GM12878 (cell line): ENCODE data around the gene LIG3. TPM values are rescaled to one million over a fixed set of nuclear protein-coding genes. Genes with fewer than 3 reads are reported as not detected.

Experiments
- ATF3 ChIP-seq: IDR thresholded peaks from 2 replicates; pipeline ENCODE4 v1.6.1; 2011; ENCODE audit warnings: low read depth, mild to moderate bottlenecking, low read length, moderate library complexity, borderline replicate concordance; ENCODE audit errors: extremely low read depth
- CBFB ChIP-seq: IDR thresholded peaks from 2 replicates; pipeline ENCODE4 v1.6.1; 2016; ENCODE audit warnings: antibody characterized with exemption, low read depth
- CBX3 ChIP-seq: fragments of 200-600 bp; sonication (generic); IDR thresholded peaks from 2 replicates; pipeline ENCODE4 v1.6.1; 2016; ENCODE audit warnings: low read depth, borderline replicate concordance
- CEBPZ ChIP-seq: fragments of 150-350 bp; IDR thresholded peaks from 2 replicates; pipeline ENCODE4 v1.6.1; 2016; ENCODE audit warnings: low read depth, low read length
- CREM ChIP-seq: IDR thresholded peaks from 2 replicates; pipeline ENCODE4 v1.6.1; 2014; ENCODE audit warnings: antibody characterized with exemption, low read depth
- EGR1 ChIP-seq, 2 experiments: IDR thresholded peaks; 1 replicate in 1 of 2; 2 replicates in 1 of 2; pipeline ENCODE4 v1.6.1; 2011 to 2012; ENCODE audit warnings: low read depth in 2 of 2, low read length in 2 of 2, borderline replicate concordance in 1 of 2, mild to moderate bottlenecking in 1 of 2, moderate library complexity in 1 of 2
- GATAD2B ChIP-seq: fragments of 450-650 bp; conservative IDR thresholded peaks from 2 replicates; pipeline ENCODE4 v1.6.1; 2017; ENCODE audit warnings: low read depth, mild to moderate bottlenecking, moderate library complexity
- HCFC1 ChIP-seq: fragments of 150-350 bp; IDR thresholded peaks from 2 replicates; pipeline ENCODE4 v1.6.1; 2014; ENCODE audit warnings: low read length
- JUNB ChIP-seq: IDR thresholded peaks from 2 replicates; pipeline ENCODE4 v1.6.1; 2016; ENCODE audit warnings: antibody characterized with exemption, mild to moderate bottlenecking
- PML ChIP-seq: IDR thresholded peaks from 2 replicates; pipeline ENCODE4 v1.6.1; 2012; ENCODE audit warnings: low read length, inconsistent platforms
- RUNX3 ChIP-seq: IDR thresholded peaks from 2 replicates; pipeline ENCODE4 v1.6.1; 2012; ENCODE audit warnings: low read length, inconsistent platforms
- SP1 ChIP-seq: IDR thresholded peaks from one replicate; pipeline ENCODE4 v1.6.1; 2011; ENCODE audit warnings: low read depth, low read length
- TCF12 ChIP-seq: IDR thresholded peaks from 2 replicates; pipeline ENCODE4 v1.6.1; 2011; ENCODE audit warnings: low read depth, mild to moderate bottlenecking, low read length
- ZBED1 ChIP-seq: IDR thresholded peaks from 2 replicates; pipeline ENCODE4 v1.6.1; 2016; ENCODE audit warnings: borderline replicate concordance
- polyA plus RNA-seq, 11 experiments: library from polyadenylated mRNA; depleted of rRNA in 4 of 11; unstranded in 6 of 11; stranded (reverse) in 5 of 11; fragments of >200 nt; fragmentation: Nextera tagmentation in 4 of 11; fragmentation: Illumina TruSeq in 1 of 11; extraction: Ambion mirVana in 4 of 11; extraction: Trizol in 1 of 11; gene quantifications; 1 replicate in 1 of 11; 2 replicates in 10 of 11; pipeline versions ENCODE4 v1.2.1 to v1.2.3, GENCODE V29; 2011 to 2016; ENCODE audit warnings: inconsistent platforms in 2 of 11, missing spikeins in 2 of 11, low read depth in 1 of 11
- total RNA-seq, 4 experiments: library from RNA; depleted of rRNA in 3 of 4; stranded (reverse); fragments of >200 nt in 3 of 4; fragmentation: Illumina TruSeq in 1 of 4; extraction: Trizol in 1 of 4; gene quantifications; 2 replicates each; pipeline versions ENCODE4 v1.2.1 to v1.2.3, GENCODE V29; 2013 to 2021
- TF ChIP-seq, protein P1 (sequence below), 3 experiments: IDR thresholded peaks in 2 of 3; conservative IDR thresholded peaks in 1 of 3; 2 replicates each; pipeline ENCODE4 v1.5.1; 2011; ENCODE audit warnings: low read depth in 3 of 3, low read length in 3 of 3, mild to moderate bottlenecking in 3 of 3, control low read depth in 2 of 3, moderate library complexity in 2 of 3, inconsistent platforms in 1 of 3, mixed read lengths in 1 of 3; ENCODE audit not compliant: control insufficient read depth in 2 of 3, insufficient read depth in 1 of 3; ENCODE audit errors: extremely low read depth in 1 of 3
- TF ChIP-seq, protein P2 (sequence below): fragments of 450-650 bp; conservative IDR thresholded peaks from 2 replicates; pipeline ENCODE4 v1.6.1; 2017; ENCODE audit warnings: mild to moderate bottlenecking, moderate library complexity
- TF ChIP-seq, protein P3 (sequence below): fragments of 450-650 bp; IDR thresholded peaks from 2 replicates; pipeline ENCODE4 v1.6.1; 2017; ENCODE audit warnings: mild to moderate bottlenecking, moderate library complexity

Gene LIG3
- total and polyA plus RNA-seq, 10 of the 15 experiments (the other 5 are each of a cell fraction or from before 2014, with no cell fraction given), result 6.5 to 45.4 (median 31.0) TPM

DNA sequence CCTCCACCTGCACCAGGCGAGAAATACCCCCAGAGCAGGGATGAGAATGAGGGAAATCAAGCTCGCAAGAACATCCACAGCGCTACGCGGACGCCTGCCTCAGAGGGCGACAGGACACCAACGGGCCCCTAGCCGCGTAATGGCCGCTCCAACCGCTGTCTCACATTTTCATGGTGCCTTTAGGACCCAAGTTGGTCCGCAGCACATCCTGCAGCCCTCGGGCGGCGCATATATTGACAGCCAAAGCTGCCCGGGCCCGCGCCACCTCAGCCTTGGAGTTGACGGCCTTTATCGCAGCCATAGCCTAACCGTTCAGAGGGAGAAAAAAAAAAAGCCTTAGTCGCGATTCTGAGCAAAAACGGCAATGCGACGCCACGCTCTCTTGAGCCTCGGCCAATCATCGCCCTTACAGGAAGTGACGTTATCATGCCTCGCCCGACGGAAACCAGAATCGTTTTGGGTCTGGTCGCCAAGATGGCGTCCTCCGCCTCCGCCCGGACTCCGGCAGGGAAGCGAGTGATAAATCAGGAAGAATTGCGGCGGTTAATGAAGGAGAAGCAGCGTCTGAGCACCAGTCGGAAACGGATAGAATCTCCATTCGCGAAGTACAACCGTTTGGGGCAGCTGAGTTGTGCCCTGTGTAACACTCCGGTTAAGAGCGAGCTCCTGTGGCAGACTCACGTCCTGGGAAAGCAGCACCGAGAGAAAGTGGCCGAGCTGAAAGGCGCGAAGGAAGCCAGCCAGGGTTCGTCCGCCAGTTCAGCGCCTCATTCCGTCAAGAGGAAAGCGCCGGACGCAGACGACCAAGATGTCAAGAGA is 19.0 kb upstream of the LIG3 start, which contains the start of the genes CCT6B and ZNF830 (continued):
- TF ChIP-seq CEBPZ (peak; percentile 63; the same call in 1 of the 2 replicates), CBFB (peak; percentile 82), HCFC1 (peak; percentile 80), CREM (peak; percentile 99), TCF12 (0 out of 2 replicates have a peak, but pooled peaks have one; percentile 58), JUNB (0 out of 2 replicates have a peak, but pooled peaks have one; percentile 11), ZBED1 (peak; percentile 100), GATAD2B (peak; percentile 25; the same call in 1 of the 2 replicates), CBX3 (no peak), EGR1 (IDR thresholded peaks at IDR 0.05; ENCODE audit: borderline replicate concordance in 1 of 2, low read depth in 2 of 2, low read length in 2 of 2) (peak in 1 of 2 experiments; percentile 71; a peak in 1 of 3 replicates), SP1 (peak; percentile 52), ATF3 (peak; percentile 59; the same call in 1 of the 2 replicates), RUNX3 (peak; percentile 83), PML (0 out of 2 replicates have a peak, but pooled peaks have one; percentile 82)
- TF ChIP-seq, protein P1, sequence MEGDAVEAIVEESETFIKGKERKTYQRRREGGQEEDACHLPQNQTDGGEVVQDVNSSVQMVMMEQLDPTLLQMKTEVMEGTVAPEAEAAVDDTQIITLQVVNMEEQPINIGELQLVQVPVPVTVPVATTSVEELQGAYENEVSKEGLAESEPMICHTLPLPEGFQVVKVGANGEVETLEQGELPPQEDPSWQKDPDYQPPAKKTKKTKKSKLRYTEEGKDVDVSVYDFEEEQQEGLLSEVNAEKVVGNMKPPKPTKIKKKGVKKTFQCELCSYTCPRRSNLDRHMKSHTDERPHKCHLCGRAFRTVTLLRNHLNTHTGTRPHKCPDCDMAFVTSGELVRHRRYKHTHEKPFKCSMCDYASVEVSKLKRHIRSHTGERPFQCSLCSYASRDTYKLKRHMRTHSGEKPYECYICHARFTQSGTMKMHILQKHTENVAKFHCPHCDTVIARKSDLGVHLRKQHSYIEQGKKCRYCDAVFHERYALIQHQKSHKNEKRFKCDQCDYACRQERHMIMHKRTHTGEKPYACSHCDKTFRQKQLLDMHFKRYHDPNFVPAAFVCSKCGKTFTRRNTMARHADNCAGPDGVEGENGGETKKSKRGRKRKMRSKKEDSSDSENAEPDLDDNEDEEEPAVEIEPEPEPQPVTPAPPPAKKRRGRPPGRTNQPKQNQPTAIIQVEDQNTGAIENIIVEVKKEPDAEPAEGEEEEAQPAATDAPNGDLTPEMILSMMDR (IDR thresholded peaks at IDR 0.05 in 2 of 3, conservative IDR thresholded peaks at IDR 0.05 in 1 of 3; ENCODE audit: control insufficient read depth in 2 of 3, extremely low read depth in 1 of 3, insufficient read depth in 1 of 3, low read depth in 3 of 3, low read length in 3 of 3), result no peak
- TF ChIP-seq, protein P2, sequence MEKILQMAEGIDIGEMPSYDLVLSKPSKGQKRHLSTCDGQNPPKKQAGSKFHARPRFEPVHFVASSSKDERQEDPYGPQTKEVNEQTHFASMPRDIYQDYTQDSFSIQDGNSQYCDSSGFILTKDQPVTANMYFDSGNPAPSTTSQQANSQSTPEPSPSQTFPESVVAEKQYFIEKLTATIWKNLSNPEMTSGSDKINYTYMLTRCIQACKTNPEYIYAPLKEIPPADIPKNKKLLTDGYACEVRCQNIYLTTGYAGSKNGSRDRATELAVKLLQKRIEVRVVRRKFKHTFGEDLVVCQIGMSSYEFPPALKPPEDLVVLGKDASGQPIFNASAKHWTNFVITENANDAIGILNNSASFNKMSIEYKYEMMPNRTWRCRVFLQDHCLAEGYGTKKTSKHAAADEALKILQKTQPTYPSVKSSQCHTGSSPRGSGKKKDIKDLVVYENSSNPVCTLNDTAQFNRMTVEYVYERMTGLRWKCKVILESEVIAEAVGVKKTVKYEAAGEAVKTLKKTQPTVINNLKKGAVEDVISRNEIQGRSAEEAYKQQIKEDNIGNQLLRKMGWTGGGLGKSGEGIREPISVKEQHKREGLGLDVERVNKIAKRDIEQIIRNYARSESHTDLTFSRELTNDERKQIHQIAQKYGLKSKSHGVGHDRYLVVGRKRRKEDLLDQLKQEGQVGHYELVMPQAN, result 0 out of 2 replicates have a peak, but pooled peaks have one; percentile 51
- TF ChIP-seq, protein P3, sequence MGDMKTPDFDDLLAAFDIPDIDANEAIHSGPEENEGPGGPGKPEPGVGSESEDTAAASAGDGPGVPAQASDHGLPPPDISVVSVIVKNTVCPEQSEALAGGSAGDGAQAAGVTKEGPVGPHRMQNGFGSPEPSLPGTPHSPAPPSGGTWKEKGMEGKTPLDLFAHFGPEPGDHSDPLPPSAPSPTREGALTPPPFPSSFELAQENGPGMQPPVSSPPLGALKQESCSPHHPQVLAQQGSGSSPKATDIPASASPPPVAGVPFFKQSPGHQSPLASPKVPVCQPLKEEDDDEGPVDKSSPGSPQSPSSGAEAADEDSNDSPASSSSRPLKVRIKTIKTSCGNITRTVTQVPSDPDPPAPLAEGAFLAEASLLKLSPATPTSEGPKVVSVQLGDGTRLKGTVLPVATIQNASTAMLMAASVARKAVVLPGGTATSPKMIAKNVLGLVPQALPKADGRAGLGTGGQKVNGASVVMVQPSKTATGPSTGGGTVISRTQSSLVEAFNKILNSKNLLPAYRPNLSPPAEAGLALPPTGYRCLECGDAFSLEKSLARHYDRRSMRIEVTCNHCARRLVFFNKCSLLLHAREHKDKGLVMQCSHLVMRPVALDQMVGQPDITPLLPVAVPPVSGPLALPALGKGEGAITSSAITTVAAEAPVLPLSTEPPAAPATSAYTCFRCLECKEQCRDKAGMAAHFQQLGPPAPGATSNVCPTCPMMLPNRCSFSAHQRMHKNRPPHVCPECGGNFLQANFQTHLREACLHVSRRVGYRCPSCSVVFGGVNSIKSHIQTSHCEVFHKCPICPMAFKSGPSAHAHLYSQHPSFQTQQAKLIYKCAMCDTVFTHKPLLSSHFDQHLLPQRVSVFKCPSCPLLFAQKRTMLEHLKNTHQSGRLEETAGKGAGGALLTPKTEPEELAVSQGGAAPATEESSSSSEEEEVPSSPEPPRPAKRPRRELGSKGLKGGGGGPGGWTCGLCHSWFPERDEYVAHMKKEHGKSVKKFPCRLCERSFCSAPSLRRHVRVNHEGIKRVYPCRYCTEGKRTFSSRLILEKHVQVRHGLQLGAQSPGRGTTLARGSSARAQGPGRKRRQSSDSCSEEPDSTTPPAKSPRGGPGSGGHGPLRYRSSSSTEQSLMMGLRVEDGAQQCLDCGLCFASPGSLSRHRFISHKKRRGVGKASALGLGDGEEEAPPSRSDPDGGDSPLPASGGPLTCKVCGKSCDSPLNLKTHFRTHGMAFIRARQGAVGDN, result peak; percentile 47; the same call in 1 of the 2 replicates
